A375 (cell line): ENCODE results near the gene MRPS6. TPM values are rescaled to one million over a fixed set of nuclear protein-coding genes. Genes with fewer than 3 reads are reported as not detected.

Source experiments
- total RNA-seq: library from RNA; depleted of rRNA; stranded (reverse); fragments of >200 nt; shearing (Covaris generic); gene quantifications from 2 replicates; pipeline ENCODE4 v1.2.3, GENCODE V29; 2014; rRNA removed

The MRPS6 gene
- 18.6 and 19.9 TPM in 2 replicates for total RNA-seq

GRCh38 chr21:34073032-34073748 lies at the start of gene MRPS6, which contains the start of gene SLC5A3:
TSS of gene MRPS6 (plus strand) at chr21:34073578. CDS start at chr21:34073701, 123 bp downstream.
TSS of gene SLC5A3 (plus strand) at chr21:34073578. CDS start at chr21:34095199, 21,621 bp downstream.

Other genes starting within 250 kb of the MRPS6 start
- gene ATP5PO, start 157.8 kb upstream of the MRPS6 start, total RNA-seq: 99.9 and 112 TPM in 2 replicates
- gene SLC5A3, start within 50 bp of the MRPS6 start, total RNA-seq: 13.7 and 14.8 TPM in 2 replicates